Common myeloid progenitor, CD34-positive (primary cell): Measurements from ENCODE around the gene RNF149.

ENCODE experiments used
- CTCF ChIA-PET: fragments of 350-600 bp; sonication (Branson Sonifier 250); formaldehyde crosslinking; loops from one replicate; lab custom pipeline; 2021; ENCODE audit warnings: antibody characterized with exemption; lab: Charles Lee
- POLR2A ChIA-PET: fragments of 350-600 bp; sonication (Branson Sonifier 250); formaldehyde crosslinking; loops from one replicate; lab custom pipeline; 2021; ENCODE audit warnings: antibody characterized with exemption; lab: Charles Lee
- DNase-seq, 3 donors: peaks; one replicate each; pipeline versions ENCODE4 v3.0.0 to v3.0.0-alpha.2; 2013
- H3K27ac ChIP-seq, 2 experiments: 1 replicate in 1 of 2; 2 replicates in 1 of 2; pipeline ENCODE4 v1.7.0; 2013; ENCODE audit warnings: inconsistent platforms in 2 of 2, low read length in 2 of 2, mild to moderate bottlenecking in 2 of 2, low read depth in 1 of 2, moderate library complexity in 1 of 2; ENCODE audit not compliant: severe bottlenecking in 2 of 2, insufficient read depth in 1 of 2, poor library complexity in 1 of 2
- H3K27me3 ChIP-seq, 5 experiments: replicated peaks in 2 of 5; 1 replicate in 3 of 5; 2 replicates in 2 of 5; pipeline versions ENCODE4 v1.6.1 to v1.7.0; 2013; ENCODE audit warnings: low read length in 4 of 5, mild to moderate bottlenecking in 2 of 5, moderate library complexity in 2 of 5, inconsistent platforms in 1 of 5; ENCODE audit not compliant: insufficient read depth in 5 of 5, control insufficient read depth in 4 of 5
- H3K36me3 ChIP-seq, 4 experiments: 1 replicate in 2 of 4; 2 replicates in 2 of 4; pipeline versions ENCODE4 v1.6.1 to v1.7.0; 2013; ENCODE audit warnings: low read length in 3 of 4, control low read depth in 1 of 4, mild to moderate bottlenecking in 1 of 4; ENCODE audit not compliant: control insufficient read depth in 4 of 4, insufficient read depth in 4 of 4
- H3K4me1 ChIP-seq, 4 experiments: 1 replicate in 3 of 4; 2 replicates in 1 of 4; pipeline versions ENCODE4 v1.6.1 to v1.7.1; 2013; ENCODE audit warnings: low read length in 3 of 4, mild to moderate bottlenecking in 3 of 4, control low read depth in 1 of 4, inconsistent platforms in 1 of 4, moderate library complexity in 1 of 4; ENCODE audit not compliant: control insufficient read depth in 4 of 4, insufficient read depth in 4 of 4; ENCODE audit errors: control extremely low read depth in 1 of 4
- H3K4me3 ChIP-seq, 7 experiments: 1 replicate in 4 of 7; 2 replicates in 3 of 7; pipeline versions ENCODE4 v1.5.1 to v1.7.0; 2013; ENCODE audit warnings: mild to moderate bottlenecking in 7 of 7, low read length in 6 of 7, moderate library complexity in 6 of 7, inconsistent platforms in 2 of 7, low read depth in 2 of 7, control low read depth in 1 of 7; ENCODE audit not compliant: insufficient read depth in 4 of 7, control insufficient read depth in 1 of 7; ENCODE audit errors: extremely low read depth in 1 of 7
- H3K9me3 ChIP-seq, 5 experiments: 1 replicate in 4 of 5; 2 replicates in 1 of 5; pipeline versions ENCODE4 v1.6.1 to v1.7.1; 2013; ENCODE audit warnings: low read length in 4 of 5, mild to moderate bottlenecking in 2 of 5, inconsistent platforms in 1 of 5, low read depth in 1 of 5, moderate library complexity in 1 of 5; ENCODE audit not compliant: control insufficient read depth in 4 of 5, insufficient read depth in 2 of 5; ENCODE audit errors: control extremely low read depth in 1 of 5
- WGBS: methylation state at CpG from one replicate; pipeline ENCODE4 v1.1.5; 2013; ENCODE audit not compliant: insufficient coverage; 5-methylcytosine and 5-hydroxymethylcytosine counted together

RNF149 gene

GRCh38 chr2:101341901-101342624 lies 33.6 kb upstream of the RNF149 start:
- Histone ChIP-seq H3K9me3 (no peaks in the 10 kb centered on the region), H3K27ac (no peak overlapping the region), H3K4me3 (no peak overlapping the region), H3K27me3 (no peaks in the 10 kb centered on the region), H3K36me3 (no peaks in the 10 kb centered on the region), H3K4me1 (peaks cover 0 to 20% (median 10%) of the 10 kb centered on the region in 4 experiments)
- 67% methylated on average over 20 of the region's 21 CpGs for WGBS
- CTCF ChIA-PET = interaction anchor here (0.6 to 4.5 kb wide), 24 partner anchors 9 to 542 kb away, joined by 3 to 29 read pairs (median 4); partner anchors contain the start of gene CREG2
- peak; percentile 57 to 70 (median 58) for DNase-seq
- POLR2A ChIA-PET = interaction anchor here (1.0 kb wide), 1 partner anchor 14 kb away, joined by 3 read pairs; no protein-coding TSS in a partner anchor

GRCh38 chr2:101341421-101341820 lies 32.9 kb upstream of the RNF149 start:
- Histone ChIP-seq H3K4me3 (no peak overlapping the region), H3K27ac (no peak overlapping the region), H3K9me3 (no peaks in the 10 kb centered on the region), H3K36me3 (no peaks in the 10 kb centered on the region), H3K27me3 (no peaks in the 10 kb centered on the region), H3K4me1 (peaks cover 0 to 20% (median 10%) of the 10 kb centered on the region in 4 experiments)
- peak in 1 of 3 donors; percentile 27 for DNase-seq
- ChIA-PET CTCF (interaction anchor here (0.6 to 4.5 kb wide), 15 partner anchors 8 to 542 kb away, joined by 3 to 29 read pairs (median 4); no protein-coding TSS in a partner anchor), POLR2A (interaction anchor here (1.0 kb wide), 1 partner anchor 13 kb away, joined by 3 read pairs; no protein-coding TSS in a partner anchor)
- no CpG with 5 or more reads among the region's 7 CpGs for WGBS

GRCh38 chr2:101340141-101340551 lies 31.6 kb upstream of the RNF149 start:
- DNase-seq = no peak
- Histone ChIP-seq H3K4me1 (peaks cover 0 to 20% (median 10%) of the 10 kb centered on the region in 4 experiments), H3K4me3 (no peak overlapping the region), H3K9me3 (no peaks in the 10 kb centered on the region), H3K36me3 (no peaks in the 10 kb centered on the region), H3K27ac (no peak overlapping the region), H3K27me3 (no peaks in the 10 kb centered on the region)
- ChIA-PET POLR2A (interaction anchor here (0.5 kb wide), 1 partner anchor 821 kb away, joined by 3 read pairs; no protein-coding TSS in a partner anchor), CTCF (interaction anchor here (0.6 to 4.5 kb wide), 6 partner anchors 10 to 536 kb away, joined by 3 to 29 read pairs (median 4); no protein-coding TSS in a partner anchor)
- WGBS = 100% methylated on average over 1 of the region's 1 CpG

GRCh38 chr2:101339266-101339880 lies 30.9 kb upstream of the RNF149 start:
- WGBS = 100% methylated on average over 1 of the region's 4 CpGs
- ChIA-PET CTCF (interaction anchor here (1.6 to 4.5 kb wide), 3 partner anchors 10 to 80 kb away, joined by 3 to 29 read pairs (median 16); no protein-coding TSS in a partner anchor), POLR2A (no interaction called here)
- no peak overlapping the region for H3K27ac ChIP-seq
- no peaks in the 10 kb centered on the region for H3K9me3 ChIP-seq
- no peaks in the 10 kb centered on the region for H3K36me3 ChIP-seq
- no peak for DNase-seq
- H3K4me3 ChIP-seq = no peak overlapping the region
- no peaks in the 10 kb centered on the region for H3K27me3 ChIP-seq
- peaks cover 0 to 20% (median 10%) of the 10 kb centered on the region in 4 experiments for H3K4me1 ChIP-seq

GRCh38 chr2:101337877-101338276 lies 29.4 kb upstream of the RNF149 start:
- H3K36me3 ChIP-seq = no peaks in the 10 kb centered on the region
- peaks cover 0 to 20% (median 10%) of the 10 kb centered on the region in 4 experiments for H3K4me1 ChIP-seq
- no peaks in the 10 kb centered on the region for H3K27me3 ChIP-seq
- H3K9me3 ChIP-seq = no peaks in the 10 kb centered on the region
- ChIA-PET CTCF (interaction anchor here (1.6 to 4.0 kb wide), 2 partner anchors 12 to 82 kb away, joined by 3 to 16 read pairs; no protein-coding TSS in a partner anchor), POLR2A (interaction anchor here (0.6 kb wide), 1 partner anchor 69 kb away, joined by 3 read pairs; no protein-coding TSS in a partner anchor)
- H3K27ac ChIP-seq = no peak overlapping the region
- no peak for DNase-seq
- 100% methylated on average over 1 of the region's 2 CpGs for WGBS
- H3K4me3 ChIP-seq = no peak overlapping the region

- H3K4me1 ChIP-seq = peaks cover 27 to 32% (median 30%) of the 10 kb centered on the region in 4 experiments
- H3K36me3 ChIP-seq = no peaks in the 10 kb centered on the region
- 93% methylated on average over 3 of the region's 5 CpGs for WGBS
- ChIA-PET POLR2A (no interaction called here), CTCF (interaction anchor here (0.9 to 3.6 kb wide), 3 partner anchors 9 to 85 kb away, joined by 3 to 17 read pairs (median 3); no protein-coding TSS in a partner anchor)
- no peaks in the 10 kb centered on the region for H3K27me3 ChIP-seq
- no peak overlapping the region for H3K27ac ChIP-seq
- H3K9me3 ChIP-seq = no peaks in the 10 kb centered on the region
- H3K4me3 ChIP-seq = no peak overlapping the region
- no peak for DNase-seq
These were observed 24.6 kb upstream of the RNF149 start for GRCh38 chr2:101332885-101333766.
